H1 (cell line): ENCODE measurements around the gene ZFP82. TPM values are rescaled to one million over a fixed set of nuclear protein-coding genes. Genes with fewer than 3 reads are reported as not detected.

Source experiments
- CTCF ChIA-PET: fragments of 300-600 bp; sonication (Branson Sonifier 250); formaldehyde crosslinking; loops from one replicate; lab custom pipeline; 2021; ENCODE audit not compliant: partially characterized antibody; lab: Charles Lee
- POLR2A ChIA-PET: fragments of 300-600 bp; sonication (Branson Sonifier 250); formaldehyde crosslinking; loops from one replicate; lab custom pipeline; 2021; ENCODE audit warnings: inconsistent platforms; ENCODE audit not compliant: partially characterized antibody; lab: Charles Lee
- DNase-seq, 2 experiments: peaks; one replicate each; pipeline versions ENCODE4 v3.0.0 to v3.0.0-alpha.2; 2010 to 2022; ENCODE audit warnings: low spot score in 2 of 2, low read depth in 1 of 2, mixed read lengths in 1 of 2
- FAIRE-seq: peaks from 2 replicates; lab custom pipeline; 2011; peaks lifted over from hg19 to GRCh38; lab: Jason Lieb, UNC
- H2AFZ ChIP-seq: 2 replicates; pipeline ENCODE4 v1.8.1; 2012; ENCODE audit warnings: low read length, inconsistent platforms
- H2AK5ac ChIP-seq: 2 replicates; pipeline ENCODE4 v1.6.1; 2013; ENCODE audit warnings: low read depth, low read length
- H2BK120ac ChIP-seq: replicated peaks from 2 replicates; pipeline ENCODE3; 2013; ENCODE audit warnings: low read depth, low read length, inconsistent platforms
- H2BK12ac ChIP-seq: 2 replicates; pipeline ENCODE4 v1.6.1; 2013; ENCODE audit warnings: low read depth, low read length
- H2BK15ac ChIP-seq: 2 replicates; pipeline ENCODE4 v1.6.1; 2013; ENCODE audit warnings: low read length
- H2BK20ac ChIP-seq: 2 replicates; pipeline ENCODE4 v1.6.1; 2013; ENCODE audit warnings: low read length
- H2BK5ac ChIP-seq: 2 replicates; pipeline ENCODE4 v1.6.1; 2013; ENCODE audit warnings: low read depth, low read length
- H3K14ac ChIP-seq: 2 replicates; pipeline ENCODE4 v1.6.1; 2013; ENCODE audit warnings: inconsistent platforms; ENCODE audit not compliant: insufficient read length
- H3K18ac ChIP-seq: 2 replicates; pipeline ENCODE4 v1.6.1; 2013; ENCODE audit warnings: low read length; ENCODE audit errors: extremely low read depth
- H3K23ac ChIP-seq: 2 replicates; pipeline ENCODE4 v1.6.1; 2013; ENCODE audit warnings: inconsistent platforms; ENCODE audit not compliant: insufficient read length
- H3K23me2 ChIP-seq: 2 replicates; pipeline ENCODE4 v1.6.1; 2013; ENCODE audit warnings: low read depth, low read length
- H3K27ac ChIP-seq: 2 replicates; pipeline ENCODE4 v1.6.1; 2011; ENCODE audit warnings: low read depth, low read length, inconsistent platforms
- H3K27me3 ChIP-seq, 4 experiments: replicated peaks in 1 of 4; 1 replicate in 1 of 4; 2 replicates in 3 of 4; pipeline versions ENCODE4 v1.6.1 to v1.8.1; 2011 to 2013; ENCODE audit warnings: low read length in 3 of 4, mild to moderate bottlenecking in 3 of 4, inconsistent platforms in 2 of 4, mixed read lengths in 2 of 4, moderate library complexity in 1 of 4; ENCODE audit not compliant: control insufficient read depth in 3 of 4, insufficient read depth in 3 of 4; ENCODE audit errors: extremely low read depth in 1 of 4
- H3K36me3 ChIP-seq, 4 experiments: 2 replicates each; pipeline versions ENCODE4 v1.6.1 to v1.8.1; 2011 to 2013; ENCODE audit warnings: mild to moderate bottlenecking in 4 of 4, low read length in 3 of 4, moderate library complexity in 2 of 4, control low read depth in 1 of 4, inconsistent platforms in 1 of 4; ENCODE audit not compliant: insufficient read depth in 4 of 4, control insufficient read depth in 2 of 4
- H3K4ac ChIP-seq: replicated peaks from 2 replicates; pipeline ENCODE3; 2013; ENCODE audit warnings: low read length, low read depth, mixed read lengths, inconsistent platforms; ENCODE audit not compliant: insufficient read length
- H3K4me1 ChIP-seq, 4 experiments: replicated peaks in 1 of 4; 1 replicate in 1 of 4; 2 replicates in 3 of 4; pipeline versions ENCODE4 v1.6.1 to v1.8.1; 2011 to 2013; ENCODE audit warnings: low read length in 3 of 4, inconsistent platforms in 2 of 4, mixed read lengths in 1 of 4; ENCODE audit not compliant: insufficient read depth in 4 of 4, control insufficient read depth in 3 of 4
- H3K4me2 ChIP-seq, 2 experiments: 2 replicates each; pipeline versions ENCODE4 v1.6.1 to v1.8.1; 2011 to 2013; ENCODE audit warnings: low read depth in 2 of 2, low read length in 2 of 2, control low read depth in 1 of 2, inconsistent platforms in 1 of 2, mild to moderate bottlenecking in 1 of 2; ENCODE audit not compliant: insufficient read depth in 1 of 2
- H3K4me3 ChIP-seq, 4 experiments: fragments of 200-600, 300-600 bp in 1 of 4; sonication (generic), shearing (Covaris generic), sonication (Bioruptor Twin) in 1 of 4; 2 replicates each; pipeline versions ENCODE4 v1.5.1 to v1.8.1; 2011 to 2016; ENCODE audit warnings: low read length in 4 of 4, low read depth in 3 of 4, control low read depth in 2 of 4, inconsistent platforms in 2 of 4, mild to moderate bottlenecking in 2 of 4, mixed read lengths in 1 of 4, moderate library complexity in 1 of 4; ENCODE audit not compliant: insufficient read depth in 2 of 4; ENCODE audit errors: extremely low read depth in 1 of 4
- H3K56ac ChIP-seq: replicated peaks from 2 replicates; pipeline ENCODE3; 2013; ENCODE audit warnings: low read depth, mild to moderate bottlenecking, mixed read lengths, low read length, inconsistent platforms; ENCODE audit not compliant: insufficient read length
- H3K79me1 ChIP-seq: 2 replicates; pipeline ENCODE4 v1.6.1; 2013; ENCODE audit warnings: low read depth, low read length, control low read depth
- H3K79me2 ChIP-seq, 2 experiments: 2 replicates each; pipeline versions ENCODE4 v1.6.1 to v1.8.1; 2012 to 2013; ENCODE audit warnings: low read length in 2 of 2, mild to moderate bottlenecking in 2 of 2, inconsistent platforms in 1 of 2; ENCODE audit not compliant: insufficient read depth in 2 of 2, control insufficient read depth in 1 of 2
- H3K9ac ChIP-seq, 4 experiments: replicated peaks in 1 of 4; 1 replicate in 1 of 4; 2 replicates in 3 of 4; pipeline versions ENCODE4 v1.6.1 to v1.8.1; 2011 to 2013; ENCODE audit warnings: low read depth in 3 of 4, low read length in 3 of 4, control low read depth in 2 of 4, mild to moderate bottlenecking in 2 of 4, moderate library complexity in 2 of 4, inconsistent platforms in 1 of 4; ENCODE audit errors: extremely low read depth in 1 of 4
- H3K9me3 ChIP-seq, 2 experiments: 2 replicates each; pipeline versions ENCODE4 v1.6.1 to v1.8.1; 2012 to 2013; ENCODE audit warnings: mild to moderate bottlenecking in 2 of 2, moderate library complexity in 2 of 2, control low read depth in 1 of 2, inconsistent platforms in 1 of 2, low read depth in 1 of 2, low read length in 1 of 2, mixed read lengths in 1 of 2; ENCODE audit not compliant: insufficient read depth in 2 of 2
- H4K20me1 ChIP-seq, 2 experiments: replicated peaks in 1 of 2; 2 replicates each; pipeline versions ENCODE3 to v1.8.1; 2011 to 2013; ENCODE audit warnings: inconsistent platforms in 2 of 2, low read length in 2 of 2, mild to moderate bottlenecking in 1 of 2; ENCODE audit not compliant: insufficient read depth in 2 of 2, control insufficient read depth in 1 of 2
- H4K5ac ChIP-seq: 2 replicates; pipeline ENCODE4 v1.6.1; 2013; ENCODE audit warnings: low read length, low read depth, mixed read lengths, inconsistent platforms; ENCODE audit not compliant: insufficient read length
- H4K8ac ChIP-seq: 2 replicates; pipeline ENCODE4 v1.8.0; 2013; ENCODE audit warnings: mild to moderate bottlenecking, moderate library complexity, low read length, inconsistent platforms; ENCODE audit not compliant: insufficient read depth; ENCODE audit errors: extremely low read depth
- H4K91ac ChIP-seq: replicated peaks from 2 replicates; pipeline ENCODE3; 2013; ENCODE audit warnings: low read length, mixed read lengths, inconsistent platforms; ENCODE audit not compliant: insufficient read length
- BACH1 ChIP-seq: IDR thresholded peaks from 2 replicates; pipeline ENCODE4 v1.6.1; 2012; ENCODE audit warnings: low read length, improper control_type of control experiment
- CBX8 ChIP-seq: fragments of 300-800, 300-1000 bp; sonication (generic); IDR thresholded peaks from 2 replicates; pipeline ENCODE4 v1.7.1; 2016; ENCODE audit warnings: low read depth, low read length, borderline replicate concordance
- CTBP2 ChIP-seq: IDR thresholded peaks from 2 replicates; pipeline ENCODE4 v1.7.0; 2011; ENCODE audit warnings: borderline replicate concordance, mild to moderate bottlenecking, moderate library complexity, mixed read lengths, low read length; ENCODE audit not compliant: insufficient read depth, insufficient read length
- EGR1 ChIP-seq: IDR thresholded peaks from 2 replicates; pipeline ENCODE4 v1.6.1; 2011; ENCODE audit warnings: low read depth, low read length, borderline replicate concordance
- GTF2F1 ChIP-seq: IDR thresholded peaks from 2 replicates; pipeline ENCODE4 v1.6.1; 2012; ENCODE audit warnings: low read depth, low read length, improper control_type of control experiment, borderline replicate concordance
- RBBP5 ChIP-seq: IDR thresholded peaks from 2 replicates; pipeline ENCODE4 v1.7.1; 2012; ENCODE audit warnings: low read depth, mild to moderate bottlenecking, inconsistent platforms, low read length, moderate library complexity, borderline replicate concordance
- RFX5 ChIP-seq: IDR thresholded peaks from 2 replicates; pipeline ENCODE4 v1.6.1; 2011; ENCODE audit warnings: low read depth, low read length, improper control_type of control experiment, borderline replicate concordance
- SAP30 ChIP-seq: fragments of 300-600 bp; sonication (generic); IDR thresholded peaks from 2 replicates; pipeline ENCODE4 v1.7.1; 2012; ENCODE audit warnings: low read length, moderate library complexity, mild to moderate bottlenecking, inconsistent platforms; ENCODE audit not compliant: insufficient read depth, insufficient replicate concordance
- SIN3A ChIP-seq, 2 experiments: IDR thresholded peaks in 1 of 2; conservative IDR thresholded peaks in 1 of 2; 2 replicates each; pipeline ENCODE4 v1.6.1; 2011 to 2012; ENCODE audit warnings: low read length in 2 of 2, improper control_type of control experiment in 1 of 2, low read depth in 1 of 2, mild to moderate bottlenecking in 1 of 2
- SP4 ChIP-seq: IDR thresholded peaks from 2 replicates; pipeline ENCODE4 v1.6.1; 2012; ENCODE audit warnings: low read length, inconsistent platforms
- WGBS, 2 experiments: shearing (Covaris generic) in 1 of 2; methylation state at CpG; one replicate each; pipeline versions ENCODE4 v1.1.6 to v1.1.7; 2013 to 2015; ENCODE audit warnings: low lambda C conversion rate in 2 of 2, mixed read lengths in 2 of 2, inconsistent platforms in 1 of 2, low coverage in 1 of 2, missing lambda C conversion rate in 1 of 2; ENCODE audit not compliant: insufficient replicate concordance in 2 of 2, insufficient coverage in 1 of 2, insufficient read length in 1 of 2; ENCODE audit errors: extremely low coverage in 1 of 2, missing lambda C conversion rate in 1 of 2; 5-methylcytosine and 5-hydroxymethylcytosine counted together
- polyA plus RNA-seq, 7 experiments: library from polyadenylated mRNA; depleted of rRNA in 3 of 7; stranded (reverse) in 5 of 7; unstranded in 2 of 7; fragments of >200 nt in 5 of 7; fragments of 200-250 nt in 2 of 7; gene quantifications; 1 replicate in 5 of 7; 2 replicates in 1 of 7; 4 replicates in 1 of 7; pipeline versions ENCODE4 v1.2.1 to v1.2.3, GENCODE V29; 2011 to 2013; ENCODE audit warnings: missing spikeins in 2 of 7, mixed read lengths in 2 of 7
- total RNA-seq: library from RNA; stranded (reverse); fragmentation: NEBNext Ultra II Directional; extraction: Animal tissue kit (Norgen Biotek cat#: 25700); gene quantifications from 2 replicates; pipeline ENCODE4 v1.2.1, GENCODE V29; 2021

ZFP82 gene
- total and polyA plus RNA-seq, 2 of the 8 experiments (the other 6 are each of a cell fraction or from before 2014, with no cell fraction given): 4.8 to 16.5 TPM

DNA sequence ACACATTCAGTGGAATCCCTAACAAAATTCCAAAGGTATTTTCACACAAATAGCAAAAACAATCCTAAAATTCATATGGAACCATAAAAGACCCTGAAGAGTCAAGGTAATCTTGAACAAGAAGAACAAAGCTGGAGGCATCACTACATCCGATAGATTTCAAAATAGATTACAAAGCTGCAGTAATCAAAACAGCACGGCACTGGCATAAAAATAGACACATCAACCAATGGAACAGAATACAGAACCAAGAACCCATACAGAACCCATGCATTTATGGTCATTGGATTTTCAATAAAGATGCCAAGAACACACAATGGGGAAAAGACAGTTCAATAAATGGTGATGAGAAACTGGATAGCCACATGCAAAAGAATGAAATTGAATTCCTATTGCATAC lies 38.4 kb upstream of the ZFP82 start:
- no peak overlapping the region for H2BK15ac ChIP-seq
- H3K79me1 ChIP-seq: no peaks in the 10 kb centered on the region
- H2BK20ac ChIP-seq: no peak overlapping the region
- H3K14ac ChIP-seq: no peak overlapping the region
- H3K27ac ChIP-seq: no peak overlapping the region
- no peak overlapping the region for H3K56ac ChIP-seq
- DNase-seq (no peak), FAIRE-seq (no peak)
- no peak overlapping the region for H3K4ac ChIP-seq
- H3K23ac ChIP-seq: no peak overlapping the region
- H4K5ac ChIP-seq: no peak overlapping the region
- no peak overlapping the region for H2BK12ac ChIP-seq
- 91% methylated on average over 2 of the region's 2 CpGs; no CpG with 5 or more reads in 1 of the 2 experiments for WGBS, 2 experiments
- H3K18ac ChIP-seq: no peak overlapping the region
- POLR2A ChIA-PET: interaction anchor here (0.8 kb wide), 1 partner anchor 33 kb away, joined by 3 read pairs; the partner anchor contains the start of gene ZNF566
- H3K4me3 ChIP-seq: no peak overlapping the region
- H2AFZ ChIP-seq: no peak overlapping the region
- peaks cover 0 to 10% (median 0%) of the 10 kb centered on the region in 4 experiments; a peak in 1 of 8 replicates for H3K36me3 ChIP-seq
- no peak overlapping the region for H4K91ac ChIP-seq
- H3K9ac ChIP-seq: no peak overlapping the region
- no peaks in the 10 kb centered on the region for H3K27me3 ChIP-seq
- H3K9me3 ChIP-seq: peaks cover 3 to 6% of the 10 kb centered on the region in 2 experiments; a peak in 2 of 4 replicates
- no peaks in the 10 kb centered on the region for H4K20me1 ChIP-seq
- H3K4me2 ChIP-seq: no peak overlapping the region
- no peaks in the 10 kb centered on the region for H3K4me1 ChIP-seq
- CTCF ChIA-PET: no interaction called here
- no peaks in the 10 kb centered on the region for H3K23me2 ChIP-seq
- H3K79me2 ChIP-seq: no peaks in the 10 kb centered on the region
- no peak overlapping the region for H2AK5ac ChIP-seq
- H2BK120ac ChIP-seq: no peak overlapping the region
- H4K8ac ChIP-seq: no peak overlapping the region
- no peak overlapping the region for H2BK5ac ChIP-seq
- TF ChIP-seq RFX5: no peak
- TF ChIP-seq SAP30: no peak
- no peak for TF ChIP-seq BACH1
- no peak for TF ChIP-seq SIN3A (conservative IDR thresholded peaks at IDR 0.05 in 1 of 2, IDR thresholded peaks at IDR 0.05 in 1 of 2; ENCODE audit: low read depth in 1 of 2, low read length in 2 of 2)
- TF ChIP-seq EGR1: no peak
- no peak for TF ChIP-seq GTF2F1
- no peak for TF ChIP-seq CBX8
- no peak for TF ChIP-seq SP4
- TF ChIP-seq RBBP5: no peak
- no peak for TF ChIP-seq CTBP2
